ENCODE measurements around the gene PHF20. TPM values are rescaled to one million over a fixed set of nuclear protein-coding genes. Genes with fewer than 3 reads are reported as not detected.
"Not testable (repeated sequence)": the region's sequence is repeated elsewhere in the genome, so short reads cannot be mapped to it uniquely, and the experiment has no call there.

The PHF20 gene
- total RNA-seq, 2 experiments from 2014 or later, result 49.1 to 50.5 TPM

- H3K27me3 Mint-ChIP-seq, result no peaks in the 10 kb centered on the region
- POLR2A ChIA-PET, result interaction anchor here (0.7 kb wide), 1 partner anchor 70 kb away, joined by 3 read pairs; no protein-coding TSS in a partner anchor
- H3K27ac Mint-ChIP-seq, result no peak overlapping the region
- no peaks in the 10 kb centered on the region for H3K9me3 Mint-ChIP-seq
- CTCF ChIA-PET, result interaction anchor here (0.7 to 2.2 kb wide), 5 partner anchors 8 to 420 kb away, joined by 3 to 10 read pairs (median 3); no protein-coding TSS in a partner anchor
- DNase-seq, result no peak
- H3K4me3 Mint-ChIP-seq, result no peak overlapping the region
- peaks cover 8% of the 10 kb centered on the region for H3K4me1 Mint-ChIP-seq (ENCODE audit: low read depth)
- no peaks in the 10 kb centered on the region for H3K36me3 Mint-ChIP-seq
- intact Hi-C loops (cut with micrococcal nuclease), result loop anchor here (5.0 kb wide), 2 partner anchors 141 to 281 kb away; partner anchors contain the start of gene RBM39
These were observed 111.5 kb downstream of the PHF20 start for GRCh38 chr20:35883336-35883777.

- H3K9me3 Mint-ChIP-seq, result no peaks in the 10 kb centered on the region
- no peak overlapping the region for H3K27ac Mint-ChIP-seq
- peaks cover 8% of the 10 kb centered on the region for H3K4me1 Mint-ChIP-seq (ENCODE audit: low read depth)
- H3K27me3 Mint-ChIP-seq, result no peaks in the 10 kb centered on the region
- no peak overlapping the region for H3K4me3 Mint-ChIP-seq
- no peaks in the 10 kb centered on the region for H3K36me3 Mint-ChIP-seq
- DNase-seq, result peak; percentile 75
- CTCF ChIA-PET, result interaction anchor here (0.6 to 2.2 kb wide), 20 partner anchors 8 to 420 kb away, joined by 3 to 10 read pairs (median 3); partner anchors contain the start of genes CPNE1 and RBM12
- POLR2A ChIA-PET, result no interaction called here
- intact Hi-C loops (cut with micrococcal nuclease), result loop anchor here (5.0 kb wide), 2 partner anchors 142 to 282 kb away; partner anchors contain the start of gene RBM39
These were observed 112.1 kb downstream of the PHF20 start for GRCh38 chr20:35883778-35884540.

DNA sequence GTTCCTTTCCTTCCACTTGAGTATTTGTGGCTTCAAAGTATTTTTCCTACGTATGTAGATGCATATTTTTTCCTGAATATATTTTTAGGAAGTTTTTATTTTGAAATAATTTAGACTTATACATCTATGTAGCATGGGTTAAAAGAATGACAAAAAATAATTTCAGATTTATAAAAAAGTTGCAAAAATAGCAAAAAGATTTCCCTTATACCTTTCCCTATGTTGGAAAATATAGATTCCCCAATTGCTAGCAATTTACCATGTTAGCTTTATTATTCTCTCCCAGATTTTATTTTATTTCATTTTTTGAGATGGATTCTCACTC is 112.7 kb downstream of the PHF20 start:
- CTCF ChIA-PET, result interaction anchor here (0.7 to 2.2 kb wide), 17 partner anchors 8 to 421 kb away, joined by 3 to 10 read pairs (median 3); no protein-coding TSS in a partner anchor
- Mint-ChIP-seq H3K4me3 (no peak overlapping the region), H3K36me3 (no peaks in the 10 kb centered on the region), H3K27ac (no peak overlapping the region), H3K4me1 (ENCODE audit: low read depth) (peaks cover 8% of the 10 kb centered on the region), H3K27me3 (no peaks in the 10 kb centered on the region), H3K9me3 (no peaks in the 10 kb centered on the region)
- no peak for DNase-seq
- POLR2A ChIA-PET, result no interaction called here
- intact Hi-C loops (cut with micrococcal nuclease), result loop anchor here (5.0 kb wide), 2 partner anchors 142 to 282 kb away; partner anchors contain the start of gene RBM39

GRCh38 chr20:35885212-35885611 is 113.4 kb downstream of the PHF20 start:
- Mint-ChIP-seq H3K27ac (no peak overlapping the region), H3K36me3 (no peaks in the 10 kb centered on the region), H3K4me1 (ENCODE audit: low read depth) (peaks cover 6% of the 10 kb centered on the region), H3K9me3 (no peaks in the 10 kb centered on the region), H3K27me3 (no peaks in the 10 kb centered on the region), H3K4me3 (no peak overlapping the region)
- no peak for DNase-seq
- POLR2A ChIA-PET, result no interaction called here
- intact Hi-C loops (cut with micrococcal nuclease), result no loop called here
- CTCF ChIA-PET, result interaction anchor here (0.7 to 2.2 kb wide), 4 partner anchors 141 to 284 kb away, joined by 3 to 7 read pairs (median 5); no protein-coding TSS in a partner anchor

DNA sequence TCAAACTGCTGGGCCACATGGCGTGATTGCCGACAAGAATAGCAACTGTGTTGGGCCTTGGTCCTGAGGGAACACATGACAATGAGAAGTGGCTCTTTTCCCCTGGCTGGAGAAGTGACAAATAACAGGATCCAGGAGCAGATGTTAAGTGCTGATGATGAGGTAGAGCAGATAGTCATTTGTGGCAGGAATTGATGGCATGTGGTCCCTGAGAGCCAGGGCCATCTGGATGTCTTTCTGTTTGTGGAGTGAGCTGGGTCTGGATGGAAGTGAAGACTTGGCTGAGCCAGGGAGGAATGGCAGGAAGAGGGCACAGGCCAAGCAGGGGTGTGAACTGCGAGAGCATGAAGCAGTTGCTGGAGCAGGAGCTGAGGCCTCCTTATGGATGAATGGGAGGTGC is 114.7 kb downstream of the PHF20 start:
- Mint-ChIP-seq H3K36me3 (no peaks in the 10 kb centered on the region), H3K9me3 (no peaks in the 10 kb centered on the region), H3K27ac (no peak overlapping the region), H3K4me1 (ENCODE audit: low read depth) (peaks cover 6% of the 10 kb centered on the region), H3K4me3 (no peak overlapping the region), H3K27me3 (no peaks in the 10 kb centered on the region)
- no peak for DNase-seq
- ChIA-PET CTCF (no interaction called here), POLR2A (no interaction called here)
- intact Hi-C loops (cut with micrococcal nuclease), result no loop called here

DNA sequence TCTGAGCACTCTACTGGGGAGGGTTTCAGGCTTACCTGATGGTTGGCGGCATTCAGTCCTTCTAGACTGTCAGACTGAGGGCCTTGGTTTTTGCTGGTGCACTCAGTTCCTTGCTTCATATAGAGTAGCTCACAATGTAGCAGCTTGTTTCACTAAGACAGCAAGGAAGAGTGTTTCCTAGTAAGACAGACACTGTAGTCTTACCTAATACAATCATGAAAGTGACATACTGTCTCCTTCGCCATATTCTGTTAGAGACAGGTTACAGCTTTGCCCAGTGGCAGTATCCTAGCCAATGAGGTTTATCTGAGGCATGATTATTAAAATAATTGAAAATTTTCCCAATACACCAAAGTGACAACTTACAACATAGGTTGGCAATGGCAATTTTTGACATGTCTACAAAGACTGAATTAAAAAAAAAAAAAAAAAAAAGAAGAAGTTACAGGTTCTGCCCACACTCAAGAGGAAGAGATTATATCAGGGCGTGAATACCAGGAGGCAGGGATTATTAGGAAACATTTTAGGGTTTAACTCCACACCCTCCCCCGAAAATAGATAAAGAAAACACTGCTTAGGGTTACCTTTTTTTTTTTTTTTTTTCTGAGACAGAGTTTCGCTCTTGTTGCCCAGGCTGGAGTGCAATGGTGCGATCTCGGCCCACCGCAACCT is 115.7 kb downstream of the PHF20 start:
- Mint-ChIP-seq H3K9me3 (no peaks in the 10 kb centered on the region), H3K27ac (no peak overlapping the region), H3K27me3 (no peaks in the 10 kb centered on the region), H3K36me3 (no peaks in the 10 kb centered on the region), H3K4me3 (no peak overlapping the region), H3K4me1 (ENCODE audit: low read depth) (peaks cover 7% of the 10 kb centered on the region)
- ChIA-PET POLR2A (no interaction called here), CTCF (interaction anchor here (1.0 kb wide), 2 partner anchors 48 to 424 kb away, joined by 3 read pairs; no protein-coding TSS in a partner anchor)
- no peak for DNase-seq
- intact Hi-C loops (cut with micrococcal nuclease), result no loop called here

DNA sequence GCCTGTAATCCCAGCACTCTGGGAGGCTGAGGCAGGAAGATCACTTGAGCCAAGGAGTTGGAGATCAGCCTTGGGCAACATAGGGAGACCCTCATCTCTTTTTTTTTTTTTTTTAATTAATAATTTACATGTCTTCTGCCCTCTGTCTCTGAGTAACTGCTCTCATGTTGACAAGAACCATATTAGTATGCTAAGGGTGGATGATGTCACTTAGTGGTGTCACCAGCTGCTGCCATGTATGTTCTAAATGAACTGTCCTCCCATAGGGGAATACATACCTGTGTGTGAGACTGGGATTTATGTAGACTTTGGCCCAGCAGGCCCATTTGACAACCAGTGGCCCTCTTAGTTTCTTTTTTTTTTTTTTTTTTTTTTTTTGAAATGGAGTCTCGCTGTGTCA is 116.8 kb downstream of the PHF20 start:
- intact Hi-C loops (cut with micrococcal nuclease), result no loop called here
- no peak for DNase-seq
- Mint-ChIP-seq H3K4me1 (ENCODE audit: low read depth) (peaks cover 15% of the 10 kb centered on the region), H3K4me3 (no peak overlapping the region), H3K27me3 (no peaks in the 10 kb centered on the region), H3K36me3 (no peaks in the 10 kb centered on the region), H3K27ac (no peak overlapping the region), H3K9me3 (no peaks in the 10 kb centered on the region)
- ChIA-PET POLR2A (no interaction called here), CTCF (interaction anchor here (1.0 kb wide), 1 partner anchor 425 kb away, joined by 3 read pairs; no protein-coding TSS in a partner anchor)

DNA sequence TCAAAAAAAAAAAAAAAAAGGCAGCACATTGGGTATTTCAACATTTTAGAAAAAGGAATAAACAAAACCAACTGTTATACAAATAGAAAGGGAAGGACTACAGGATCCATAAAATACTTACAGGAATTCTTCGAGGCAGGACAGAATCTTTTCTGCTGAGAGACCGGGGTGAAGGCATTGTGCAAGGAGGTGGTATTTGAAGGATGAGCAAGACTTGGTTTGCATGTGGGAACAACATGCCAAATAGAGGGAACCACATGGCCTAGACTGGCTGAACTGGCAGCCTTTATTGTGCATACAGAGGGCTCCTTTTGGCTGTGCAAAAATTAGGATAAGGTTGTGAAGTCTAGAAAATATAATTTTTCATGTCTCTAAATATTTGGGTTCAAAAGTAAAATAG is 119.6 kb downstream of the PHF20 start:
- DNase-seq, result no peak
- intact Hi-C loops (cut with micrococcal nuclease), result no loop called here
- H3K36me3 Mint-ChIP-seq, result peaks cover 8% of the 10 kb centered on the region
- no peak overlapping the region for H3K27ac Mint-ChIP-seq
- ChIA-PET CTCF (no interaction called here), POLR2A (no interaction called here)
- no peaks in the 10 kb centered on the region for H3K9me3 Mint-ChIP-seq
- no peaks in the 10 kb centered on the region for H3K27me3 Mint-ChIP-seq
- H3K4me3 Mint-ChIP-seq, result no peak overlapping the region
- peaks cover 20% of the 10 kb centered on the region for H3K4me1 Mint-ChIP-seq (ENCODE audit: low read depth)

DNA sequence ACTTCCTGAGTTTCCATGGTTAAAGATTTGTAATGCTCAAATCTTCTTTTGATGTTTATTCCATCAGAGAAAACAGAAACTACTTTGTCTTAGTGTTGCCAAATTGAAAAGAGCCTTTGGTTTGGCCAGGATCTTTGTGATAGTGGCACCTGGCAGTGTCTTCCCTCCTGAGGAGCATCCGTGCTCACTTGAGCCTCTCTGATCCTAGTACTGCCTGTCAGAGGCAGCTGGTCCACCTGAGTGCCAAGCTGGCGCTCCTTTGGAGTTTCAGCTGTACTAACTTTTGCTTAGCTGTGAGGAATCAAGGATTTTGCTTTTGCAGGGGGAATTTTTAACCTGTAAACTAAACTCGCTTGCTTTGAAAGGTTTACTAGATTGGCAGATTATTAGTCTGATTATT is 121.1 kb downstream of the PHF20 start:
- Mint-ChIP-seq H3K4me3 (no peak overlapping the region), H3K27me3 (no peaks in the 10 kb centered on the region), H3K4me1 (ENCODE audit: low read depth) (peaks cover 20% of the 10 kb centered on the region), H3K9me3 (no peaks in the 10 kb centered on the region), H3K36me3 (peaks cover 10% of the 10 kb centered on the region), H3K27ac (no peak overlapping the region)
- intact Hi-C loops (cut with micrococcal nuclease), result no loop called here
- no peak for DNase-seq
- POLR2A ChIA-PET, result interaction anchor here (0.5 kb wide), 1 partner anchor 347 kb away, joined by 3 read pairs; no protein-coding TSS in a partner anchor
- CTCF ChIA-PET, result interaction anchor here (0.8 to 2.2 kb wide), 2 partner anchors 9 to 61 kb away, joined by 3 to 7 read pairs; partner anchors contain the start of gene SCAND1

DNA sequence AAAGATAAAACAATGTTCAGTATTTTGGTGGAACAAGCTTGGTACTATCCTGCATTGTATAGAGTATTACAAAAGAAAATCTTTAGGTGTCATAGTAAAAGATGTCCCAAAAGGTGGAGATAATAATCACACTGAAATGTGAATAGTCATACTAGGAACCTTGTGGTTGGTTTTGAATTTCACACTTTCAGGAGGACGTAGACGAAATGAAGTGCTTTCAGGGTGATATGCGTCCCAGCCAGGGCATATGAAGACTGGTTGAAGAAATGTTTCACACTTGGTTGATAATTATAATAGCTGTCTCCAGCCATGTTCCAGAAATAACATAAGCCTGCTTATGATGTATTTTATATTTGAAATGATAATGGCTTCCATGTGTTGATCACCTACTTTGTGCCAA is 122.1 kb downstream of the PHF20 start:
- intact Hi-C loops (cut with micrococcal nuclease), result no loop called here
- peak; percentile 28 for DNase-seq
- no peaks in the 10 kb centered on the region for H3K27me3 Mint-ChIP-seq
- POLR2A ChIA-PET, result interaction anchor here (1.1 to 1.3 kb wide), 2 partner anchors 61 to 439 kb away, joined by 3 to 4 read pairs; partner anchors contain the start of genes CEP250 and SCAND1
- CTCF ChIA-PET, result interaction anchor here (1.0 to 2.2 kb wide), 3 partner anchors 10 to 293 kb away, joined by 3 to 7 read pairs (median 3); partner anchors contain the start of gene SCAND1
- peaks cover 10% of the 10 kb centered on the region for H3K36me3 Mint-ChIP-seq
- H3K27ac Mint-ChIP-seq, result no peak overlapping the region
- H3K4me1 Mint-ChIP-seq (ENCODE audit: low read depth), result peaks cover 20% of the 10 kb centered on the region
- no peaks in the 10 kb centered on the region for H3K9me3 Mint-ChIP-seq
- no peak overlapping the region for H3K4me3 Mint-ChIP-seq

GRCh38 chr20:35895516-35895915 is 123.7 kb downstream of the PHF20 start:
- H3K9me3 Mint-ChIP-seq; DNase-seq; intact Hi-C loops (cut with micrococcal nuclease); H3K27me3 Mint-ChIP-seq; CTCF ChIA-PET; H3K4me3 Mint-ChIP-seq; H3K27ac Mint-ChIP-seq: not testable (repeated sequence)
- H3K4me1 Mint-ChIP-seq (ENCODE audit: low read depth), result peaks cover 20% of the 10 kb centered on the region
- peaks cover 11% of the 10 kb centered on the region for H3K36me3 Mint-ChIP-seq
- POLR2A ChIA-PET, result interaction anchor here (0.7 kb wide), 1 partner anchor 59 kb away, joined by 4 read pairs; the partner anchor contains the start of gene SCAND1

- intact Hi-C loops (cut with micrococcal nuclease), result no loop called here
- Mint-ChIP-seq H3K4me3 (no peak overlapping the region), H3K4me1 (ENCODE audit: low read depth) (peaks cover 6% of the 10 kb centered on the region), H3K9me3 (no peaks in the 10 kb centered on the region), H3K27ac (no peak overlapping the region), H3K27me3 (no peaks in the 10 kb centered on the region), H3K36me3 (peaks cover 14% of the 10 kb centered on the region)
- no peak for DNase-seq
- CTCF ChIA-PET, result no interaction called here
- POLR2A ChIA-PET, result no interaction called here
These were observed 127.2 kb downstream of the PHF20 start for GRCh38 chr20:35899064-35899463.
